NCI-H82 treated with DMSO at 0.1 percent for 48 hours (cell line): ENCODE data around the gene ASGR2.

Experiments
- DNase-seq: peaks from one replicate; lab custom pipeline; 2025; ENCODE audit not compliant: unreplicated experiment; lab: John Stamatoyannopoulos, UW

The ASGR2 gene

GRCh38 chr17:7064261-7064660 lies 50.4 kb downstream of the ASGR2 start:
- no peak for DNase-seq

GRCh38 chr17:7063518-7064094 lies 51.0 kb downstream of the ASGR2 start:
- no peak for DNase-seq

GRCh38 chr17:7060165-7060891 lies 54.3 kb downstream of the ASGR2 start:
- DNase-seq, result no peak

GRCh38 chr17:7058831-7059447 lies 55.7 kb downstream of the ASGR2 start:
- DNase-seq, result no peak

- DNase-seq, result no peak
Measured at GRCh38 chr17:7056386-7056785, 58.2 kb downstream of the ASGR2 start.
